Measurements from ENCODE around the gene MAP3K5.

DNA sequence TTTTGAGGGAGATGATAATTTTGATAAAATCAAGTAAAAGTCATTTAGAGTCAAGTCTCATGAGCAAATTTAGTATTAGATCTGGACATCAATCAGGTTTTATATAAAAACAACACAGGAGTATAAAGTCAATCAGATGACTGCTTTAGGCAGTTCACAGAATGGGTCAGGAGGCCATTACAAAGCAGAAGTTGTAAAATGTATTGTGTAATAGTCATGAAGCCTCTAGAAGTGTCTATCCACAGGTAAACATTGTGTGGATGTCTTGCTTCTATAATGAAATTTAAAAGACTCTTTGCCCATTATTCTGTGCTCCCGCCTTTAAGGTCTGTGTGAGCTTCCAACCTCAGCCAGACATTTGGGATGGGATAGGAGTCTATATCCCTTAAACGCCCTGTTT, 270.9 kb downstream of the MAP3K5 start:
- no peak for TF ChIP-seq RARB (CRISPR knock-in tag; IDR thresholded peaks at IDR 0.05)
- TF ChIP-seq CSRNP3 (CRISPR knock-in tag; IDR thresholded peaks at IDR 0.05), result no peak
- no peak for TF ChIP-seq TOX (CRISPR knock-in tag; IDR thresholded peaks at IDR 0.05; ENCODE audit: borderline replicate concordance)
- TF ChIP-seq, protein P1, sequence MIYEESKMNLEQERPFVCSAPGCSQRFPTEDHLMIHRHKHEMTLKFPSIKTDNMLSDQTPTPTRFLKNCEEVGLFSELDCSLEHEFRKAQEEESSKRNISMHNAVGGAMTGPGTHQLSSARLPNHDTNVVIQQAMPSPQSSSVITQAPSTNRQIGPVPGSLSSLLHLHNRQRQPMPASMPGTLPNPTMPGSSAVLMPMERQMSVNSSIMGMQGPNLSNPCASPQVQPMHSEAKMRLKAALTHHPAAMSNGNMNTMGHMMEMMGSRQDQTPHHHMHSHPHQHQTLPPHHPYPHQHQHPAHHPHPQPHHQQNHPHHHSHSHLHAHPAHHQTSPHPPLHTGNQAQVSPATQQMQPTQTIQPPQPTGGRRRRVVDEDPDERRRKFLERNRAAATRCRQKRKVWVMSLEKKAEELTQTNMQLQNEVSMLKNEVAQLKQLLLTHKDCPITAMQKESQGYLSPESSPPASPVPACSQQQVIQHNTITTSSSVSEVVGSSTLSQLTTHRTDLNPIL (CRISPR knock-in tag; IDR thresholded peaks at IDR 0.05; ENCODE audit: low read depth), result no peak
- no peak for TF ChIP-seq ZNF70 (CRISPR knock-in tag; IDR thresholded peaks at IDR 0.05)
- TF ChIP-seq, protein P2, sequence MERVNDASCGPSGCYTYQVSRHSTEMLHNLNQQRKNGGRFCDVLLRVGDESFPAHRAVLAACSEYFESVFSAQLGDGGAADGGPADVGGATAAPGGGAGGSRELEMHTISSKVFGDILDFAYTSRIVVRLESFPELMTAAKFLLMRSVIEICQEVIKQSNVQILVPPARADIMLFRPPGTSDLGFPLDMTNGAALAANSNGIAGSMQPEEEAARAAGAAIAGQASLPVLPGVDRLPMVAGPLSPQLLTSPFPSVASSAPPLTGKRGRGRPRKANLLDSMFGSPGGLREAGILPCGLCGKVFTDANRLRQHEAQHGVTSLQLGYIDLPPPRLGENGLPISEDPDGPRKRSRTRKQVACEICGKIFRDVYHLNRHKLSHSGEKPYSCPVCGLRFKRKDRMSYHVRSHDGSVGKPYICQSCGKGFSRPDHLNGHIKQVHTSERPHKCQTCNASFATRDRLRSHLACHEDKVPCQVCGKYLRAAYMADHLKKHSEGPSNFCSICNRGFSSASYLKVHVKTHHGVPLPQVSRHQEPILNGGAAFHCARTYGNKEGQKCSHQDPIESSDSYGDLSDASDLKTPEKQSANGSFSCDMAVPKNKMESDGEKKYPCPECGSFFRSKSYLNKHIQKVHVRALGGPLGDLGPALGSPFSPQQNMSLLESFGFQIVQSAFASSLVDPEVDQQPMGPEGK (CRISPR knock-in tag; IDR thresholded peaks at IDR 0.05; ENCODE audit: borderline replicate concordance), result no peak
- no peak for TF ChIP-seq ZFP30 (CRISPR knock-in tag; IDR thresholded peaks at IDR 0.05)
- TF ChIP-seq, protein P3, sequence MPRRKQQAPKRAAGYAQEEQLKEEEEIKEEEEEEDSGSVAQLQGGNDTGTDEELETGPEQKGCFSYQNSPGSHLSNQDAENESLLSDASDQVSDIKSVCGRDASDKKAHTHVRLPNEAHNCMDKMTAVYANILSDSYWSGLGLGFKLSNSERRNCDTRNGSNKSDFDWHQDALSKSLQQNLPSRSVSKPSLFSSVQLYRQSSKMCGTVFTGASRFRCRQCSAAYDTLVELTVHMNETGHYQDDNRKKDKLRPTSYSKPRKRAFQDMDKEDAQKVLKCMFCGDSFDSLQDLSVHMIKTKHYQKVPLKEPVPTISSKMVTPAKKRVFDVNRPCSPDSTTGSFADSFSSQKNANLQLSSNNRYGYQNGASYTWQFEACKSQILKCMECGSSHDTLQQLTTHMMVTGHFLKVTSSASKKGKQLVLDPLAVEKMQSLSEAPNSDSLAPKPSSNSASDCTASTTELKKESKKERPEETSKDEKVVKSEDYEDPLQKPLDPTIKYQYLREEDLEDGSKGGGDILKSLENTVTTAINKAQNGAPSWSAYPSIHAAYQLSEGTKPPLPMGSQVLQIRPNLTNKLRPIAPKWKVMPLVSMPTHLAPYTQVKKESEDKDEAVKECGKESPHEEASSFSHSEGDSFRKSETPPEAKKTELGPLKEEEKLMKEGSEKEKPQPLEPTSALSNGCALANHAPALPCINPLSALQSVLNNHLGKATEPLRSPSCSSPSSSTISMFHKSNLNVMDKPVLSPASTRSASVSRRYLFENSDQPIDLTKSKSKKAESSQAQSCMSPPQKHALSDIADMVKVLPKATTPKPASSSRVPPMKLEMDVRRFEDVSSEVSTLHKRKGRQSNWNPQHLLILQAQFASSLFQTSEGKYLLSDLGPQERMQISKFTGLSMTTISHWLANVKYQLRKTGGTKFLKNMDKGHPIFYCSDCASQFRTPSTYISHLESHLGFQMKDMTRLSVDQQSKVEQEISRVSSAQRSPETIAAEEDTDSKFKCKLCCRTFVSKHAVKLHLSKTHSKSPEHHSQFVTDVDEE (CRISPR knock-in tag; IDR thresholded peaks at IDR 0.05), result no peak
- TF ChIP-seq PPARA (CRISPR knock-in tag; IDR thresholded peaks at IDR 0.05; ENCODE audit: borderline replicate concordance), result no peak
